ENCODE results near the gene SCAF8.

GRCh38 chr6:154865291-154865690, 132.1 kb downstream of the SCAF8 start:
- TF ChIP-seq ASH2L (IDR thresholded peaks at IDR 0.05; ENCODE audit: low read length) (no peak), POLR2AphosphoS5 (IDR thresholded peaks at IDR 0.05; ENCODE audit: low read depth, low read length) (no peak), ZNF274 (IDR thresholded peaks at IDR 0.05; ENCODE audit: borderline replicate concordance, extremely low read depth, low read length) (no peak), RAD21 (IDR thresholded peaks at IDR 0.05 in 1 of 2, conservative IDR thresholded peaks at IDR 0.05 in 1 of 2; ENCODE audit: low read depth in 2 of 2, low read length in 2 of 2) (no peak), POU5F1 (IDR thresholded peaks at IDR 0.05; ENCODE audit: low read depth, low read length) (no peak), CTCF (IDR thresholded peaks at IDR 0.05; ENCODE audit: control extremely low read depth in 1 of 3, insufficient read depth in 1 of 3, low read depth in 1 of 3, low read length in 3 of 3) (no peak), POLR2A (IDR thresholded peaks at IDR 0.05; ENCODE audit: control extremely low read depth in 1 of 2, low read depth in 2 of 2, low read length in 2 of 2) (no peak), SP2 (IDR thresholded peaks at IDR 0.05; ENCODE audit: low read length) (no peak), ATF3 (IDR thresholded peaks at IDR 0.05; ENCODE audit: insufficient read depth, low read depth, low read length) (no peak), YY1 (IDR thresholded peaks at IDR 0.05; ENCODE audit: low read depth, low read length) (no peak), EZH2 (IDR thresholded peaks at IDR 0.05; ENCODE audit: low read depth, low read length, severe bottlenecking) (no peak)
